HEK293 (cell line): ENCODE results near the gene ATP6V0C.

Source experiments
- CTCF ChIA-PET: fragments of 350-600 bp; formaldehyde crosslinking; extraction: SDS; loops from one replicate; lab custom pipeline; 2021; ENCODE audit warnings: antibody characterized with exemption; lab: Yijun Ruan, JAX
- POLR2A ChIA-PET: fragments of 300-600 bp; formaldehyde crosslinking; extraction: SDS; loops from one replicate; lab custom pipeline; 2020; ENCODE audit warnings: antibody characterized with exemption, inconsistent platforms; lab: Yijun Ruan, JAX
- H3K27ac ChIP-seq: fragments of 200-500 bp; sonication (Bioruptor generic); 2 replicates; pipeline ENCODE4 v1.5.1; 2014; ENCODE audit warnings: low read depth, low read length, control low read depth, inconsistent platforms; ENCODE audit errors: extremely low read depth
- H3K36me3 ChIP-seq, 2 experiments: fragments of 200-500 bp in 1 of 2; sonication (Bioruptor generic) in 1 of 2; 1 replicate in 1 of 2; 2 replicates in 1 of 2; pipeline ENCODE4 v1.5.1; 2014 to 2017; ENCODE audit warnings: inconsistent platforms in 2 of 2, low read length in 2 of 2; ENCODE audit not compliant: control insufficient read depth in 2 of 2, insufficient read depth in 1 of 2
- H3K4me1 ChIP-seq: fragments of 200-500 bp; sonication (Bioruptor generic); 2 replicates; pipeline ENCODE4 v1.5.1; 2014; ENCODE audit warnings: mild to moderate bottlenecking, low read length, inconsistent platforms; ENCODE audit not compliant: control insufficient read depth, insufficient read depth
- H3K4me3 ChIP-seq: 2 replicates; pipeline ENCODE4 v1.5.1; 2011; ENCODE audit warnings: low read depth, mild to moderate bottlenecking, control low read depth, low read length, moderate library complexity
- H3K9me3 ChIP-seq: fragments of 200-500 bp; sonication (Bioruptor generic); 2 replicates; pipeline ENCODE4 v1.5.1; 2014; ENCODE audit warnings: low read depth, low read length, inconsistent platforms; ENCODE audit not compliant: control insufficient read depth, insufficient read depth
- BCL11B ChIP-seq: fragments of 450-650 bp; formaldehyde crosslinking; IDR thresholded peaks from 2 replicates; pipeline ENCODE4 v1.5.1; 2016; ENCODE audit warnings: low read depth, missing biosample characterization, missing genetic modification characterization
- IKZF3 ChIP-seq: fragments of 450-650 bp; IDR thresholded peaks from 2 replicates; pipeline ENCODE4 v1.5.0; 2018; ENCODE audit warnings: missing biosample characterization, mild to moderate bottlenecking, missing genetic modification characterization, moderate library complexity
- KLF17 ChIP-seq: fragments of 450-650 bp; formaldehyde crosslinking; IDR thresholded peaks from 2 replicates; pipeline ENCODE4 v1.5.1; 2016; ENCODE audit warnings: missing biosample characterization, missing genetic modification characterization
- KLF7 ChIP-seq: fragments of 450-650 bp; formaldehyde crosslinking; IDR thresholded peaks from 2 replicates; pipeline ENCODE4 v1.5.1; 2016; ENCODE audit warnings: missing biosample characterization, missing genetic modification characterization, borderline replicate concordance
- KLF9 ChIP-seq: fragments of 450-650 bp; formaldehyde crosslinking; IDR thresholded peaks from 2 replicates; pipeline ENCODE4 v1.5.1; 2016; ENCODE audit warnings: missing biosample characterization, missing genetic modification characterization, low read depth
- WT1 ChIP-seq: fragments of 450-650 bp; formaldehyde crosslinking; IDR thresholded peaks from 2 replicates; pipeline ENCODE4 v1.5.1; 2016; ENCODE audit warnings: missing biosample characterization, missing genetic modification characterization
- ZFHX2 ChIP-seq: fragments of 450-650 bp; formaldehyde crosslinking; conservative IDR thresholded peaks from 2 replicates; pipeline ENCODE4 v1.5.1; 2016; ENCODE audit warnings: missing biosample characterization, missing genetic modification characterization
- ZFP69B ChIP-seq: fragments of 450-650 bp; formaldehyde crosslinking; IDR thresholded peaks from 2 replicates; pipeline ENCODE4 v1.5.1; 2016; ENCODE audit warnings: missing biosample characterization, missing genetic modification characterization
- ZNF121 ChIP-seq: fragments of 450-650 bp; formaldehyde crosslinking; IDR thresholded peaks from 2 replicates; pipeline ENCODE4 v1.5.1; 2016; ENCODE audit warnings: missing biosample characterization, missing genetic modification characterization
- ZNF214 ChIP-seq: fragments of 450-650 bp; formaldehyde crosslinking; IDR thresholded peaks from 2 replicates; pipeline ENCODE4 v1.5.1; 2017; ENCODE audit warnings: missing biosample characterization, mild to moderate bottlenecking, missing genetic modification characterization, borderline replicate concordance
- ZNF248 ChIP-seq: fragments of 450-650 bp; formaldehyde crosslinking; IDR thresholded peaks from 2 replicates; pipeline ENCODE4 v1.5.1; 2017; ENCODE audit warnings: missing biosample characterization, missing genetic modification characterization
- ZNF292 ChIP-seq: fragments of 450-650 bp; formaldehyde crosslinking; IDR thresholded peaks from 2 replicates; pipeline ENCODE4 v1.5.1; 2016; ENCODE audit warnings: low read depth, missing biosample characterization, missing genetic modification characterization, borderline replicate concordance
- ZNF311 ChIP-seq: fragments of 450-650 bp; formaldehyde crosslinking; IDR thresholded peaks from 2 replicates; pipeline ENCODE4 v1.5.1; 2017; ENCODE audit warnings: missing biosample characterization, missing genetic modification characterization, borderline replicate concordance
- ZNF350 ChIP-seq: fragments of 450-650 bp; formaldehyde crosslinking; IDR thresholded peaks from 2 replicates; pipeline ENCODE4 v1.5.0; 2017; ENCODE audit warnings: missing biosample characterization, mild to moderate bottlenecking, missing genetic modification characterization
- ZNF362 ChIP-seq: fragments of 450-650 bp; formaldehyde crosslinking; IDR thresholded peaks from 2 replicates; pipeline ENCODE4 v1.5.1; 2016; ENCODE audit warnings: missing biosample characterization, missing genetic modification characterization
- ZNF510 ChIP-seq: fragments of 450-650 bp; formaldehyde crosslinking; IDR thresholded peaks from 2 replicates; pipeline ENCODE4 v1.5.1; 2018; ENCODE audit warnings: mild to moderate bottlenecking, missing genetic modification characterization, missing biosample characterization; ENCODE audit not compliant: insufficient replicate concordance
- ZNF529 ChIP-seq: fragments of 450-650 bp; formaldehyde crosslinking; IDR thresholded peaks from 2 replicates; pipeline ENCODE4 v1.5.1; 2017; ENCODE audit warnings: missing genetic modification characterization, missing biosample characterization; ENCODE audit not compliant: insufficient replicate concordance
- ZNF561 ChIP-seq: fragments of 450-650 bp; IDR thresholded peaks from 2 replicates; pipeline ENCODE4 v1.5.1; 2018; ENCODE audit warnings: missing biosample characterization, missing genetic modification characterization, borderline replicate concordance
- ZNF645 ChIP-seq: fragments of 450-650 bp; formaldehyde crosslinking; IDR thresholded peaks from 2 replicates; pipeline ENCODE4; 2016; ENCODE audit warnings: missing biosample characterization, missing genetic modification characterization
- ZNF747 ChIP-seq: fragments of 450-650 bp; formaldehyde crosslinking; IDR thresholded peaks from 2 replicates; pipeline ENCODE4 v1.5.1; 2016; ENCODE audit warnings: missing biosample characterization, missing genetic modification characterization
- TF ChIP-seq, protein P1 (sequence below): fragments of 450-650 bp; formaldehyde crosslinking; IDR thresholded peaks from 2 replicates; pipeline ENCODE4 v1.5.1; 2016; ENCODE audit warnings: missing biosample characterization, missing genetic modification characterization
- TF ChIP-seq, protein P2 (sequence below): fragments of 450-650 bp; formaldehyde crosslinking; optimal IDR thresholded peaks from 2 replicates; pipeline ENCODE3; 2016; ENCODE audit warnings: missing biosample characterization, mild to moderate bottlenecking, missing genetic modification characterization
- TF ChIP-seq, protein P3 (sequence below): fragments of 450-650 bp; formaldehyde crosslinking; IDR thresholded peaks from 2 replicates; pipeline ENCODE4 v1.5.1; 2016; ENCODE audit warnings: missing biosample characterization, missing genetic modification characterization, borderline replicate concordance

ATP6V0C gene

GRCh38 chr16:2475413-2476344 lies 38.1 kb upstream of the ATP6V0C start (continued):
- TF ChIP-seq ZNF292 (tag by site-specific recombination) (no peak), KLF7 (no peak), ZNF529 (no peak), ZNF311 (tag by site-specific recombination) (no peak), KLF9 (tag by site-specific recombination) (peak; percentile 59; the same call in 1 of the 2 replicates), ZNF747 (tag by site-specific recombination) (no peak), WT1 (tag by site-specific recombination) (no peak), ZNF362 (tag by site-specific recombination) (no peak), IKZF3 (tag by site-specific recombination) (0 out of 2 replicates have a peak, but pooled peaks have one; percentile 12), ZNF561 (tag by site-specific recombination) (no peak), BCL11B (tag by site-specific recombination) (0 out of 2 replicates have a peak, but pooled peaks have one; percentile 28), ZNF248 (tag by site-specific recombination) (no peak), KLF17 (tag by site-specific recombination) (0 out of 2 replicates have a peak, but pooled peaks have one; percentile 40), ZNF121 (tag by site-specific recombination) (no peak), ZFHX2 (tag by site-specific recombination) (peak; percentile 77), ZFP69B (no peak)
- TF ChIP-seq, protein P1, sequence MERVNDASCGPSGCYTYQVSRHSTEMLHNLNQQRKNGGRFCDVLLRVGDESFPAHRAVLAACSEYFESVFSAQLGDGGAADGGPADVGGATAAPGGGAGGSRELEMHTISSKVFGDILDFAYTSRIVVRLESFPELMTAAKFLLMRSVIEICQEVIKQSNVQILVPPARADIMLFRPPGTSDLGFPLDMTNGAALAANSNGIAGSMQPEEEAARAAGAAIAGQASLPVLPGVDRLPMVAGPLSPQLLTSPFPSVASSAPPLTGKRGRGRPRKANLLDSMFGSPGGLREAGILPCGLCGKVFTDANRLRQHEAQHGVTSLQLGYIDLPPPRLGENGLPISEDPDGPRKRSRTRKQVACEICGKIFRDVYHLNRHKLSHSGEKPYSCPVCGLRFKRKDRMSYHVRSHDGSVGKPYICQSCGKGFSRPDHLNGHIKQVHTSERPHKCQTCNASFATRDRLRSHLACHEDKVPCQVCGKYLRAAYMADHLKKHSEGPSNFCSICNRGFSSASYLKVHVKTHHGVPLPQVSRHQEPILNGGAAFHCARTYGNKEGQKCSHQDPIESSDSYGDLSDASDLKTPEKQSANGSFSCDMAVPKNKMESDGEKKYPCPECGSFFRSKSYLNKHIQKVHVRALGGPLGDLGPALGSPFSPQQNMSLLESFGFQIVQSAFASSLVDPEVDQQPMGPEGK (tag by site-specific recombination) = peak; percentile 77
- TF ChIP-seq, protein P2, sequence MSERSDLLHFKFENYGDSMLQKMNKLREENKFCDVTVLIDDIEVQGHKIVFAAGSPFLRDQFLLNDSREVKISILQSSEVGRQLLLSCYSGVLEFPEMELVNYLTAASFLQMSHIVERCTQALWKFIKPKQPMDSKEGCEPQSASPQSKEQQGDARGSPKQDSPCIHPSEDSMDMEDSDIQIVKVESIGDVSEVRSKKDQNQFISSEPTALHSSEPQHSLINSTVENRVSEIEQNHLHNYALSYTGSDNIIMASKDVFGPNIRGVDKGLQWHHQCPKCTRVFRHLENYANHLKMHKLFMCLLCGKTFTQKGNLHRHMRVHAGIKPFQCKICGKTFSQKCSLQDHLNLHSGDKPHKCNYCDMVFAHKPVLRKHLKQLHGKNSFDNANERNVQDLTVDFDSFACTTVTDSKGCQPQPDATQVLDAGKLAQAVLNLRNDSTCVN (tag by site-specific recombination) = peak; percentile 20

DNA sequence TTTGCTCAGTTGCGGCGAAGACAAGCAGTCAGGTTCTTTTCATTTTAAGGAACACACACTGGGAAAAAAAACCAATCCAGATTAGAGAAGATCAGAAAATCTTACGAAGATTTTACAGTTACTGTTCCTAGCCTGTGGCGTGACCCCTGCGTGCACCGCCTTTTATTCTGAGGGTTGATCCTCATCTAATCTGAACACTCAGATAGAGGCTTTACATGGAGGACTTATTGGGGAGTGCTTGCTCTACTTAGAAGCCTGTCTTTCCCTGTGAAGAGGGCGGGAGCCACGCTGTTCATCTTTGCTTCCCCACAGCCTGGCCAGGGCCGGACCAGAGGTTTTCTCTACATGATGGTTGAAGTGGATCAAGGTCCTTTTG lies 37.4 kb upstream of the ATP6V0C start:
- Histone ChIP-seq H3K36me3 (peaks cover 0 to 4% of the 10 kb centered on the region in 2 experiments; a peak in 1 of 3 replicates), H3K27ac (no peak overlapping the region), H3K4me1 (peaks cover 10% of the 10 kb centered on the region), H3K9me3 (no peaks in the 10 kb centered on the region), H3K4me3 (no peak overlapping the region)
- ChIA-PET CTCF (no interaction called here), POLR2A (no interaction called here)
- no peak for TF ChIP-seq ZNF248 (tag by site-specific recombination)
- no peak for TF ChIP-seq ZNF350 (tag by site-specific recombination)
- TF ChIP-seq, protein P3, sequence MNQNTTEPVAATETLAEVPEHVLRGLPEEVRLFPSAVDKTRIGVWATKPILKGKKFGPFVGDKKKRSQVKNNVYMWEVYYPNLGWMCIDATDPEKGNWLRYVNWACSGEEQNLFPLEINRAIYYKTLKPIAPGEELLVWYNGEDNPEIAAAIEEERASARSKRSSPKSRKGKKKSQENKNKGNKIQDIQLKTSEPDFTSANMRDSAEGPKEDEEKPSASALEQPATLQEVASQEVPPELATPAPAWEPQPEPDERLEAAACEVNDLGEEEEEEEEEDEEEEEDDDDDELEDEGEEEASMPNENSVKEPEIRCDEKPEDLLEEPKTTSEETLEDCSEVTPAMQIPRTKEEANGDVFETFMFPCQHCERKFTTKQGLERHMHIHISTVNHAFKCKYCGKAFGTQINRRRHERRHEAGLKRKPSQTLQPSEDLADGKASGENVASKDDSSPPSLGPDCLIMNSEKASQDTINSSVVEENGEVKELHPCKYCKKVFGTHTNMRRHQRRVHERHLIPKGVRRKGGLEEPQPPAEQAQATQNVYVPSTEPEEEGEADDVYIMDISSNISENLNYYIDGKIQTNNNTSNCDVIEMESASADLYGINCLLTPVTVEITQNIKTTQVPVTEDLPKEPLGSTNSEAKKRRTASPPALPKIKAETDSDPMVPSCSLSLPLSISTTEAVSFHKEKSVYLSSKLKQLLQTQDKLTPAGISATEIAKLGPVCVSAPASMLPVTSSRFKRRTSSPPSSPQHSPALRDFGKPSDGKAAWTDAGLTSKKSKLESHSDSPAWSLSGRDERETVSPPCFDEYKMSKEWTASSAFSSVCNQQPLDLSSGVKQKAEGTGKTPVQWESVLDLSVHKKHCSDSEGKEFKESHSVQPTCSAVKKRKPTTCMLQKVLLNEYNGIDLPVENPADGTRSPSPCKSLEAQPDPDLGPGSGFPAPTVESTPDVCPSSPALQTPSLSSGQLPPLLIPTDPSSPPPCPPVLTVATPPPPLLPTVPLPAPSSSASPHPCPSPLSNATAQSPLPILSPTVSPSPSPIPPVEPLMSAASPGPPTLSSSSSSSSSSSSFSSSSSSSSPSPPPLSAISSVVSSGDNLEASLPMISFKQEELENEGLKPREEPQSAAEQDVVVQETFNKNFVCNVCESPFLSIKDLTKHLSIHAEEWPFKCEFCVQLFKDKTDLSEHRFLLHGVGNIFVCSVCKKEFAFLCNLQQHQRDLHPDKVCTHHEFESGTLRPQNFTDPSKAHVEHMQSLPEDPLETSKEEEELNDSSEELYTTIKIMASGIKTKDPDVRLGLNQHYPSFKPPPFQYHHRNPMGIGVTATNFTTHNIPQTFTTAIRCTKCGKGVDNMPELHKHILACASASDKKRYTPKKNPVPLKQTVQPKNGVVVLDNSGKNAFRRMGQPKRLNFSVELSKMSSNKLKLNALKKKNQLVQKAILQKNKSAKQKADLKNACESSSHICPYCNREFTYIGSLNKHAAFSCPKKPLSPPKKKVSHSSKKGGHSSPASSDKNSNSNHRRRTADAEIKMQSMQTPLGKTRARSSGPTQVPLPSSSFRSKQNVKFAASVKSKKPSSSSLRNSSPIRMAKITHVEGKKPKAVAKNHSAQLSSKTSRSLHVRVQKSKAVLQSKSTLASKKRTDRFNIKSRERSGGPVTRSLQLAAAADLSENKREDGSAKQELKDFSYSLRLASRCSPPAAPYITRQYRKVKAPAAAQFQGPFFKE = no peak
- no peak for TF ChIP-seq ZNF645 (tag by site-specific recombination)
- TF ChIP-seq ZNF510 = no peak
- no peak for TF ChIP-seq ZNF214 (tag by site-specific recombination)
